HG03558 (cell line): ENCODE results near the gene SPOCD1.
"Not testable (repeated sequence)": the region's sequence is repeated elsewhere in the genome, so short reads cannot be mapped to it uniquely, and the experiment has no call there.

Experiments used
- ATAC-seq: cut with Tn5 transposase; IDR thresholded peaks from one replicate; pipeline ENCODE4 v1.9.1; 2021; ENCODE audit warnings: moderate number of reproducible peaks; ENCODE audit not compliant: unreplicated experiment; ENCODE audit errors: extremely low read depth

The SPOCD1 gene

DNA sequence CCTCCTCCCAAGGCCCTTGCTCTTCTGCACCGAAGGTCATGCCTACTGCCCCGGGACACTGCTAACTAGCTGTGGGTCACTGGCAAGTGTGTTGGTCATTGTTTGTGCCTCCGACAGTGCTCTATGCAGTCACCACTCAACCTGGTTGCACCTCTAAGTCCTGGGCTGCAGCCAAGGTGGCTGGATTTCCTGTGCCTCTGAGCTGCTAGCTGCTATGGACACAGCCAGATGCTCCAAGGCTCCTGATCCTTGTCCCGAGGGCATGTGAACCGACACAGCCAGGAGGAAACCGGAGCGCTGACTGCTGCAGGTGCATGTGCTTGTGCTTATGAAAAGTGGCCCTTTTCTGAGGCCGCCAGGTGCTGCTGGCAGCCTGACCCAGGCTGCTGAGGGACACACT lies 14.7 kb upstream of the SPOCD1 start:
- no peak for ATAC-seq

GRCh38 chr1:31830065-31830464 lies 14.2 kb upstream of the SPOCD1 start:
- no peak for ATAC-seq

GRCh38 chr1:31828926-31829690 lies 13.3 kb upstream of the SPOCD1 start:
- ATAC-seq = no peak

- ATAC-seq = no peak
Observed at GRCh38 chr1:31828341-31828740, 12.5 kb upstream of the SPOCD1 start.

- ATAC-seq = no peak
Observed at GRCh38 chr1:31823780-31824179, 8.0 kb upstream of the SPOCD1 start.

GRCh38 chr1:31822766-31823165 lies 6.9 kb upstream of the SPOCD1 start:
- ATAC-seq = no peak

GRCh38 chr1:31820196-31820595 lies 4.4 kb upstream of the SPOCD1 start:
- ATAC-seq = not testable (repeated sequence)

GRCh38 chr1:31818206-31818605 lies 2.4 kb upstream of the SPOCD1 start:
- no peak for ATAC-seq

GRCh38 chr1:31816947-31817346 lies 1.1 kb upstream of the SPOCD1 start:
- ATAC-seq = not testable (repeated sequence)

DNA sequence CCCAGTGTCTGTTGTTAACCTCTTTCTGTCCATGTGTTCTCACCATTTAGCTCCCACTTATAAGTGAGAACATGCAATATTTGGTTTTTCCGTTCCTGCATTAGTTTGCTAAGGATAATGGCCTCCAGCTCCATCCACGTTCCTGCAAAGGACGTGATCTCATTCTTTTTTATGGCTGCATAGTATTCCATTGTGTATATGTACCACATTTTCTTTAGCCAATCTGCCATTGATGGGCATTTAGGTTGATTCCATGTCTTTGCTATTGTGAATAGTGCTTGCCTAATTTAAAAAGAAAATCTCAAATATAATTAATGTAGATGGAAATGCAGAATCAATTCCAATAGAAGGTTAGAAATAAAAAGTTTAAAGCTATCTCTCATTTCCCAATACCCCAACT lies 679 bp upstream of the SPOCD1 start:
- not testable (repeated sequence) for ATAC-seq

- no peak for ATAC-seq
Observed at GRCh38 chr1:31815307-31815645, 546 bp downstream of the SPOCD1 start.

DNA sequence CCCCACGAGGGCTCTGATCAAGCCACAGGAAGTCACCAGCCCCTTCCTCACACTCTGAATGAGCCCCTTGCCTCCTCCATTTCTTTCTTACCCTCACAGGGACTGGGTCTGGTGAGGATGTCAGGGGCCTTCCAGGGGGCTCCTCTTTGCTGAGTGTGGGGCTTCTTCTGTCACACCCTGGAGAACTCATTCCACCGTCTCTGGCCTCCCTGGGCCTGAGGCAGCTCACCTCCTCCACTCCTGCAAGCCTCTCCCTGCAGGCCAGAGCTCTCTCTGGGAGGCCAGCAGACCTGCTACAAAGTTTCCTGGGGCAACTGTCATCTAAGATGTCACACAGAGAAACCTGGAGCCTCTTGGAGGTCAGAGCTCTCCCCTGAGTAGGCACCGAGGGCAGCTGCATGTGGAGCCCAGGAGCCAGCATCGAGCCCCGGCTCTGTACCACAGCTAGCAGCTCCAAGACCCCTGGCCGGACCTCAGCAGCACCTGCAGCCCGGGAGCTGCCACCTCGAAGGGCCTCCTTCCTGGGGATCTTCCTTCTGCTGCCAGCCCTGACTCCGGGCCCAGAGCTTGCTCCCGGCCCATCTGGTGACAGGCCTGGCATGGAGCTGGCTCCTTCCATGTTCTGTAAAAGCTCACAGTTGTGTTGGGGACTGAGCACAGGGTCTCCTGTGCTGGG lies 1.1 kb downstream of the SPOCD1 start:
- ATAC-seq = no peak

DNA sequence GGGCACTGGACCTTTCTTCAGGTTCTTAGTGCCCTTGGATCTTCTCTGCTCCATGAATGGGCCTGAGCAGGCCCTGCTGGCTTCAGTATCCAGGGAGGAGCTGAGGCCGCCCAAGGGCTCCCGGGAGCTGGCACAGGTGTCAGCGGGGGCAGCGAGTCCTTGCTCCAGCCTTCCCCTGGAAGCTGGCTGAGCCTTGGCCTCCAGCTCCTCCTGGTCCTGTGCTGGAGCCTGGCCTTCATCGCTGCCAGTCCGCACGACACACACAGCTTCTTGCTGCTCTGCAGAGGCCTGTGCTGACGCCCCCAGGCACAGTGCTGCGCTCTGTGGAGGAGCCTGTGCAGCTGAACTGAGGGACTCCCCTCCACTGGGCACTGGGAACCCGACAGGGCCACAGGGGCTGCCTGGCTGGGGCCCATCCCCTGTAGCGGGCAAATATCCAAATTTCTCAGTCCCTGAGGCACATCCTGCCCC lies 1.7 kb downstream of the SPOCD1 start:
- no peak for ATAC-seq

DNA sequence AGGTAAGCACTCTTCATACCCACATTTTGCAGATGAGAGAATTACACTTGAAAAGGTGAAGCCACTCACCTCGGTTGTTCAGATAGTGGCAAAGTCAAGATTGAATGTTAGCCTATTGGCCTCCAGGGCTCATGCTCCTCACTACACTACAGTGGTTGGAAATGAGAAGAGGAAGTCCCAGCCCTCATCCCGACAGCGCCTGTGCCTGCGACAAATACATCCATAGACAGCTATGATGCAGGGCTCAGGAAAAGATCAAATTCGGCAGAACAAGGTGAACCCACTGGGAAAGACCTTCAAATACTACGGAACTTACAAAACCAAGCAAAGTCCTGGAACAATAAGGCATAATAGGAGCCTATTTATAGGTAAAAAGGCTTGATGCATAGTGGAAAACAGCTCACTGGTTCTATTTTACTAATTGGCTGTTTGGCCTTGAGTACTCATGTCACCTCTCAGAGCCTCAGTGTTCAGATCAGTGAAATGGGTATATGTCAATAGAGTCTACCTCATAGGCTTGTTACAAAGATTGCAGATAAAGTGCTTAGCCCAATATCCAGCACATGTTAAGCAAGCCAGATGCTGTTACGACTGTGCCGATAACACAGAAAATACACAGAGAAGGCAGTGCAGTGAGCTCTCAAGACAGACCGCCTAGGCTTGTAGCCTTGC lies 3.5 kb downstream of the SPOCD1 start:
- ATAC-seq = no peak

DNA sequence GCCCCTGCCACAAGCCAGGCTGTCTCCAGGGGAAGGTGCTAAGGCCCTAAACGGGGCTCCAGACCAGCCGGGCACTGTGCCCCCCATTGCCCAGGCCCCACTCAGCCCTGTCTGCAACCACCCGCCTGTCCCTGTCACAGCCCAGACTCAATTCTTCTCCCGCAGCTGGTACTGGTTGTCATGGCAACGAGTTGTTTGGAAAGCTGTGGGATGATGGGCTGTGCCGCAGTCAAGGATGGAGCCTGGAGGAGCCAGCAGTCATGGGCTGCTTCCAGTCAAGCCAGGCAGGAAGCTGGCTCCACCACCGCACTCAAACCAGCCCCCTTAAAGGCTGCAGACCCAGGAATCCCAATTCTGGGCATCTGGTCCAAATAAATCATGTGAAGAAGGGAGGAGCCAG lies 4.2 kb downstream of the SPOCD1 start:
- no peak for ATAC-seq

- ATAC-seq = no peak
Observed at GRCh38 chr1:31809698-31810097, 6.1 kb downstream of the SPOCD1 start.

GRCh38 chr1:31807273-31808048 lies 8.4 kb downstream of the SPOCD1 start:
- ATAC-seq = no peak

GRCh38 chr1:31805318-31805717 lies 10.5 kb downstream of the SPOCD1 start:
- no peak for ATAC-seq

DNA sequence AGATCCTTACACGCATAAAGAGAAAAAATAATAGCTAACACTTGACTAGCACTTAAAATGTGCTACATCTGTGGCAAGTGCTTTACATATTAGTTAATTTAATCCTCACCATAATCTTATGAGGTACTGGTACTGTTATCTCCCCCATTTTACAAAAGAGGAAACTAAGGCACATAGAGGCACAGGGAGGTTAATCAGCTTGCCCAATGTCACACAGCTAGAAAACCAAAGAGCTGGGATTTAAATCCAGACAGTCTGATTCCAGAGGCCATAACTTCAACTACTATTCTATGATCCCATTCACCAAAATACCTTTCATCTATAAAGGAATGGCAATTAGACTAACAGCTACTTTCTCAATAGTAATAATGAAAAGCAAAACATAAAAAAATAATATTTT lies 11.7 kb downstream of the SPOCD1 start:
- no peak for ATAC-seq

DNA sequence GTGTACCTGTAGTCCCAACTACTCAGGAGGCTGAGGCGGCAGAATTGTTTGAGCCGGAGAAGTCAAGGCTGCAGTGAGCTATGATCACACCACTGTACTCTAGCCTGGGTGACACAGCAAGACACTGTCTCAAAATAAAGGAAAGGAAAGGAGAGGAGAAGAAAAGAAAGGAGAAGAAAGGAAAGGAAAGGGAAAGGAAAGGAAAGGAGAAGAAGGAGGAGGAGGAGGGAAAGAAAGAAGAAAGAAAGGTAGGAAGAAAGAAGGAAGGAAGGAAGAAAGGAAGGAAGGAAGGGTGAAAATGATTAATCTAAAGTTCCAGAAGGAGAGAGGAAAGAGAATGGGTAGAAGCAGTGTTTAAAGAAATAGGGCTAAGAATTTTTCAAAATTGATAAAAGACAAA lies 12.2 kb downstream of the SPOCD1 start:
- ATAC-seq = no peak
